Measurements from ENCODE around the gene PLXND1. TPM values are rescaled to one million over a fixed set of nuclear protein-coding genes. Genes with fewer than 3 reads are reported as not detected.

PLXND1 gene
- total RNA-seq, 4 donors from 2014 or later, result 24.0 to 42.6 (median 30.3) TPM

DNA sequence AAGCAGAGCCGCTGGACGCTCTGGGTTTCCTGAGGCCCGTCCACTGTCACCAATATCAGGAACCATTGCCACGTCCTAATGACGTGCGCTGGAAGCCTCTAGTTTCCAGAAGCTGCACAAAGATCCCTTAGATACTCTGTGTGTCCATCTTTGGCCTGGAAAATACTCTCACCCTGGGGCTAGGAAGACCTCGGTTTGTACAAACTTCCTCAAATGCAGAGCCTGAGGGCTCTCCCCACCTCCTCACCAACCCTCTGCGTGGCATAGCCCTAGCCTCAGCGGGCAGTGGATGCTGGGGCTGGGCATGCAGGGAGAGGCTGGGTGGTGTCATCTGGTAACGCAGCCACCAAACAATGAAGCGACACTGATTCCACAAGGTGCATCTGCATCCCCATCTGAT is 74.8 kb downstream of the PLXND1 start:
- intact Hi-C loops (cut with DNase I; ENCODE audit: low total_unique reads), result no loop called here
- TF ChIP-seq, protein P1, sequence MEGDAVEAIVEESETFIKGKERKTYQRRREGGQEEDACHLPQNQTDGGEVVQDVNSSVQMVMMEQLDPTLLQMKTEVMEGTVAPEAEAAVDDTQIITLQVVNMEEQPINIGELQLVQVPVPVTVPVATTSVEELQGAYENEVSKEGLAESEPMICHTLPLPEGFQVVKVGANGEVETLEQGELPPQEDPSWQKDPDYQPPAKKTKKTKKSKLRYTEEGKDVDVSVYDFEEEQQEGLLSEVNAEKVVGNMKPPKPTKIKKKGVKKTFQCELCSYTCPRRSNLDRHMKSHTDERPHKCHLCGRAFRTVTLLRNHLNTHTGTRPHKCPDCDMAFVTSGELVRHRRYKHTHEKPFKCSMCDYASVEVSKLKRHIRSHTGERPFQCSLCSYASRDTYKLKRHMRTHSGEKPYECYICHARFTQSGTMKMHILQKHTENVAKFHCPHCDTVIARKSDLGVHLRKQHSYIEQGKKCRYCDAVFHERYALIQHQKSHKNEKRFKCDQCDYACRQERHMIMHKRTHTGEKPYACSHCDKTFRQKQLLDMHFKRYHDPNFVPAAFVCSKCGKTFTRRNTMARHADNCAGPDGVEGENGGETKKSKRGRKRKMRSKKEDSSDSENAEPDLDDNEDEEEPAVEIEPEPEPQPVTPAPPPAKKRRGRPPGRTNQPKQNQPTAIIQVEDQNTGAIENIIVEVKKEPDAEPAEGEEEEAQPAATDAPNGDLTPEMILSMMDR (IDR thresholded peaks at IDR 0.05), result no peak
- TF ChIP-seq POLR2A (IDR thresholded peaks at IDR 0.05), result no peak
- DNase-seq (ENCODE audit: low spot score in 2 of 2), result no peak
- WGBS, 2 donors, result 82 to 87% methylated on average over 11 of the region's 11 CpGs
- H3K4me3 ChIP-seq (ENCODE audit: low read depth, poor library complexity, severe bottlenecking), result no peak overlapping the region

DNA sequence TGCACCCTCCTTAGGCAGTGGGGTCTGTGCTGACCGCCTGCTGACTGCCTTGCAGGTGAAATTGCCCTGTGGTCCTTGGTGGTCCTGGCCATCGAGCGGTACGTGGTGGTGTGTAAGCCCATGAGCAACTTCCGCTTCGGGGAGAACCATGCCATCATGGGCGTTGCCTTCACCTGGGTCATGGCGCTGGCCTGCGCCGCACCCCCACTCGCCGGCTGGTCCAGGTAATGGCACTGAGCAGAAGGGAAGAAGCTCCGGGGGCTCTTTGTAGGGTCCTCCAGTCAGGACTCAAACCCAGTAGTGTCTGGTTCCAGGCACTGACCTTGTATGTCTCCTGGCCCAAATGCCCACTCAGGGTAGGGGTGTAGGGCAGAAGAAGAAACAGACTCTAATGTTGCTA is 75.7 kb downstream of the PLXND1 start:
- TF ChIP-seq, protein P1 (IDR thresholded peaks at IDR 0.05), result no peak
- no peak for TF ChIP-seq POLR2A (IDR thresholded peaks at IDR 0.05)
- no peak overlapping the region for H3K4me3 ChIP-seq (ENCODE audit: low read depth, poor library complexity, severe bottlenecking)
- WGBS, 2 donors, result 99 to 100% methylated on average over 7 to 13 of the region's 13 CpGs
- intact Hi-C loops (cut with DNase I; ENCODE audit: low total_unique reads), result no loop called here
- DNase-seq (ENCODE audit: low spot score in 2 of 2), result no peak

DNA sequence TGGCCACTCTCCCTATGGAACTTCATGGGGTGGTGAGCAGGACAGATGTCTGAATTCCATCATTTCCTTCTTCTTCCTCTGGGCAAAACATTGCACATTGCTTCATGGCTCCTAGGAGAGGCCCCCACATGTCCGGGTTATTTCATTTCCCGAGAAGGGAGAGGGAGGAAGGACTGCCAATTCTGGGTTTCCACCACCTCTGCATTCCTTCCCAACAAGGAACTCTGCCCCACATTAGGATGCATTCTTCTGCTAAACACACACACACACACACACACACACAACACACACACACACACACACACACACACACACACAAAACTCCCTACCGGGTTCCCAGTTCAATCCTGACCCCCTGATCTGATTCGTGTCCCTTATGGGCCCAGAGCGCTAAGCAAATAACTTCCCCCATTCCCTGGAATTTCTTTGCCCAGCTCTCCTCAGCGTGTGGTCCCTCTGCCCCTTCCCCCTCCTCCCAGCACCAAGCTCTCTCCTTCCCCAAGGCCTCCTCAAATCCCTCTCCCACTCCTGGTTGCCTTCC is 76.2 kb downstream of the PLXND1 start:
- TF ChIP-seq, protein P1 (IDR thresholded peaks at IDR 0.05), result no peak
- TF ChIP-seq POLR2A (IDR thresholded peaks at IDR 0.05), result no peak
- intact Hi-C loops (cut with DNase I; ENCODE audit: low total_unique reads), result no loop called here
- WGBS, 2 donors, result 45 to 47% methylated on average over 6 of the region's 6 CpGs
- H3K4me3 ChIP-seq (ENCODE audit: low read depth, poor library complexity, severe bottlenecking), result no peak overlapping the region
- no peak for DNase-seq (ENCODE audit: low spot score in 2 of 2)

DNA sequence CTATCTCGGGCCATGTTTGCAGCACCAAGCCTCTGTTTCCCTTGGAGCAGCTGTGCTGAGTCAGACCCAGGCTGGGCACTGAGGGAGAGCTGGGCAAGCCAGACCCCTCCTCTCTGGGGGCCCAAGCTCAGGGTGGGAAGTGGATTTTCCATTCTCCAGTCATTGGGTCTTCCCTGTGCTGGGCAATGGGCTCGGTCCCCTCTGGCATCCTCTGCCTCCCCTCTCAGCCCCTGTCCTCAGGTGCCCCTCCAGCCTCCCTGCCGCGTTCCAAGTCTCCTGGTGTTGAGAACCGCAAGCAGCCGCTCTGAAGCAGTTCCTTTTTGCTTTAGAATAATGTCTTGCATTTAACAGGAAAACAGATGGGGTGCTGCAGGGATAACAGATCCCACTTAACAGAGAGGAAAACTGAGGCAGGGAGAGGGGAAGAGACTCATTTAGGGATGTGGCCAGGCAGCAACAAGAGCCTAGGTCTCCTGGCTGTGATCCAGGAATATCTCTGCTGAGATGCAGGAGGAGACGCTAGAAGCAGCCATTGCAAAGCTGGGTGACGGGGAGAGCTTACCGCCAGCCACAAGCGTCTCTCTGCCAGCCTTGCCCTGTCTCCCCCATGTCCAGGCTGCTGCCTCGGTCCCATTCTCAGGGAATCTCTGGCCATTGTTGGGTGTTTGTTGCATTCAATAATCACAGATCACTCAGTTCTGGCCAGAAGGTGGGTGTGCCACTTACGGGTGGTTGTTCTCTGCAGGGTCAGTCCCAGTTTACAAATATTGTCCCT is 76.9 kb downstream of the PLXND1 start:
- H3K4me3 ChIP-seq (ENCODE audit: low read depth, poor library complexity, severe bottlenecking), result no peak overlapping the region
- no peak for TF ChIP-seq POLR2A (IDR thresholded peaks at IDR 0.05)
- TF ChIP-seq, protein P1 (IDR thresholded peaks at IDR 0.05), result no peak
- 69 to 74% methylated on average over 12 of the region's 12 CpGs for WGBS, 2 donors
- DNase-seq (ENCODE audit: low spot score in 2 of 2), result no peak
- intact Hi-C loops (cut with DNase I; ENCODE audit: low total_unique reads), result no loop called here

DNA sequence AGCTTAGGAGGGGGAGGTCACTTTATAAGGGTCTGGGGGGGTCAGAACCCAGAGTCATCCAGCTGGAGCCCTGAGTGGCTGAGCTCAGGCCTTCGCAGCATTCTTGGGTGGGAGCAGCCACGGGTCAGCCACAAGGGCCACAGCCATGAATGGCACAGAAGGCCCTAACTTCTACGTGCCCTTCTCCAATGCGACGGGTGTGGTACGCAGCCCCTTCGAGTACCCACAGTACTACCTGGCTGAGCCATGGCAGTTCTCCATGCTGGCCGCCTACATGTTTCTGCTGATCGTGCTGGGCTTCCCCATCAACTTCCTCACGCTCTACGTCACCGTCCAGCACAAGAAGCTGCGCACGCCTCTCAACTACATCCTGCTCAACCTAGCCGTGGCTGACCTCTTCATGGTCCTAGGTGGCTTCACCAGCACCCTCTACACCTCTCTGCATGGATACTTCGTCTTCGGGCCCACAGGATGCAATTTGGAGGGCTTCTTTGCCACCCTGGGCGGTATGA is 77.8 kb downstream of the PLXND1 start, which contains the start of gene RHO:
Gene RHO, plus strand, starts transcription at position 51 of the 512 bp plus-strand sequence. Its CDS starts 95 bp downstream, at position 146.
- 89 to 94% methylated on average over 18 of the region's 18 CpGs for WGBS, 2 donors
- TF ChIP-seq, protein P1 (IDR thresholded peaks at IDR 0.05), result no peak
- no peak for TF ChIP-seq POLR2A (IDR thresholded peaks at IDR 0.05)
- no peak for DNase-seq (ENCODE audit: low spot score in 2 of 2)
- intact Hi-C loops (cut with DNase I; ENCODE audit: low total_unique reads), result no loop called here
- no peak within 1 kb of the TSS for H3K4me3 ChIP-seq (ENCODE audit: low read depth, poor library complexity, severe bottlenecking)

Measured in lower leg skin (tissue), 4 donors.